IPS DF 4.7 (cell line): Measurements from ENCODE around the gene MALRD1.
A peak's percentile ranks its signal among the peaks of the same experiment; 100 is the strongest.

ENCODE experiments used
- DNase-seq: peaks from one replicate; pipeline ENCODE4 v3.0.0-alpha.2; 2013; ENCODE audit warnings: low spot score; ENCODE audit errors: extremely low read depth

Gene MALRD1

GRCh38 chr10:19570991-19571390 lies 522.4 kb downstream of the MALRD1 start:
- DNase-seq, result no peak

GRCh38 chr10:19572056-19572455 lies 523.5 kb downstream of the MALRD1 start:
- no peak for DNase-seq

GRCh38 chr10:19576576-19576975 lies 528.0 kb downstream of the MALRD1 start:
- DNase-seq, result no peak

- no peak for DNase-seq
Measured at GRCh38 chr10:19577381-19577780, 528.8 kb downstream of the MALRD1 start.

GRCh38 chr10:19577807-19578206 lies 529.2 kb downstream of the MALRD1 start:
- DNase-seq, result no peak

- DNase-seq, result no peak
Measured at GRCh38 chr10:19578571-19578970, 530.0 kb downstream of the MALRD1 start.

- DNase-seq, result no peak
Measured at GRCh38 chr10:19579761-19580545, 531.4 kb downstream of the MALRD1 start.

- DNase-seq, result no peak
Measured at GRCh38 chr10:19580691-19581090, 532.1 kb downstream of the MALRD1 start.

GRCh38 chr10:19588608-19589007 lies 540.0 kb downstream of the MALRD1 start:
- DNase-seq, result no peak

- no peak for DNase-seq
Measured at GRCh38 chr10:19592276-19592675, 543.7 kb downstream of the MALRD1 start.

- no peak for DNase-seq
Measured at GRCh38 chr10:19595212-19595845, 546.7 kb downstream of the MALRD1 start.

GRCh38 chr10:19605806-19606205 lies 557.2 kb downstream of the MALRD1 start:
- no peak for DNase-seq

GRCh38 chr10:19606968-19607367 lies 558.4 kb downstream of the MALRD1 start:
- DNase-seq, result no peak

- no peak for DNase-seq
Measured at GRCh38 chr10:19611775-19612174, 563.2 kb downstream of the MALRD1 start.

GRCh38 chr10:19616966-19617365 lies 568.4 kb downstream of the MALRD1 start:
- DNase-seq, result no peak

- DNase-seq, result no peak
Measured at GRCh38 chr10:19620811-19621210, 572.2 kb downstream of the MALRD1 start.

- no peak for DNase-seq
Measured at GRCh38 chr10:19623321-19623720, 574.7 kb downstream of the MALRD1 start.

- no peak for DNase-seq
Measured at GRCh38 chr10:19626156-19626555, 577.6 kb downstream of the MALRD1 start.

- no peak for DNase-seq
Measured at GRCh38 chr10:19628767-19629560, 580.4 kb downstream of the MALRD1 start.

GRCh38 chr10:19629567-19629966 lies 581.0 kb downstream of the MALRD1 start:
- peak; percentile 9 for DNase-seq

- no peak for DNase-seq
Measured at GRCh38 chr10:19634163-19634562, 585.6 kb downstream of the MALRD1 start.
